Measurements from ENCODE around the gene PIGO. TPM values are rescaled to one million over a fixed set of nuclear protein-coding genes. Genes with fewer than 3 reads are reported as not detected.
A peak's percentile ranks its signal among the peaks of the same experiment; 100 is the strongest.

The PIGO gene
- total RNA-seq, result 10.0 TPM

DNA sequence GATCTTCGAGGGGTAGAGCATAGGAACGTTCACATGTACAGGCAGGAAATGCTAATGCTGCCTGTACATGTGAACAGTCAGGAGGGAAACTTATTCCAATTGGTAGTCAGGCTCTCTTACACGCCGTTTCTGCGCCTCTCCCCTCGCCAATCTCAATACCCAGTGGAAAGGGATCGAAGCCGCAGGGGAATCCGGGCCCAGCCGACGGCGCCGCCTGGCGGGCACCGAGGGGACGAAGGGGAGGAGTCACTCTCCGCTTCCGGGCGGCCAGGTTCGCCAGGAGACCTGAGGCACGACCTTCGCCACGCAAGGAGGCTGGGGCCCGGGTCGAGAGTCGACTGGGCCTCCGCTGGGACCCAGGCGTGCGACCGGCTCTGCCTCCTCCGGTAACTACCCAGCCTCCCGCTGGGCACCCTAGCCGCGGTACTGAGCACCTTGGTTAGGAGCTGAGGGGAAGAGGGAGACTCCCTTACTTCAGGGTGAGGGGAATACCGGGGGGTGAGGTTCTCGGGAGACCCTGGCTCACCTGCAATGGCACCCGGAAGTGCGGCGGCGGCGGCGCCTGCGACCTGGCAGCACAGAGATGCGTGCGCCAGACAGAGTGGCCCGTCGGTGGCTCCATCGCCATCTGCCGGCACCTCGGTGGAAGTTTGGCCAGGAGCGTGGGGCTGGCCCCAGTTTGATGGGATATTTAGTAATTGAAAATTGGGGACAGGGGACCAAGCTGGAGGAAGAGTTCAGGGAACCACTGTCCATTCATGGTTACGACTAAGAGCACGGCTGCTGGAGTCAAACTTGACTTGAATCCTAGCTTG lies at the start of gene PIGO:
TSS of gene PIGO (minus strand) at position 557 of the 815 bp plus-strand sequence. CDS start 1,026 bp downstream, outside the sequence.
- DNase-seq, result peak; percentile 78

DNA sequence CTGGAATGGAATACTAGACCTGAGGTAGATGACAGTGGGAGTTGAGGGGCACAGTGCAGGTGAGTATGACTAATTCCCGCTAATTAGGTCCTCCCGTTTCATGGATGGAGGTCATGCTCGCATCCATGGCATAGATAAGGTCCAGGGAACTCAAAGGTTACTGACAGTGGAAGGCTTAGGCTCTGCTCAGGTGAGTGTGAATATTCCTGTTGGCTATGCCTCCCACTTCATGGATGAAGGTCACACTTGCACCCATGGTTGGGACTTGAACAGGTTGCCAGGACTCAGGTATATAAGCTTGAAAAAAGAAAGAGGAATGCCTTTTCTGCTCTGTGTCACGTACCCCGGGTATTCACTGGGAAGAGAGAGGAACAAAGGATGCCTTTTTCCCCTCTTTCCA lies 45.6 kb upstream of the PIGO start:
- DNase-seq, result no peak

DNA sequence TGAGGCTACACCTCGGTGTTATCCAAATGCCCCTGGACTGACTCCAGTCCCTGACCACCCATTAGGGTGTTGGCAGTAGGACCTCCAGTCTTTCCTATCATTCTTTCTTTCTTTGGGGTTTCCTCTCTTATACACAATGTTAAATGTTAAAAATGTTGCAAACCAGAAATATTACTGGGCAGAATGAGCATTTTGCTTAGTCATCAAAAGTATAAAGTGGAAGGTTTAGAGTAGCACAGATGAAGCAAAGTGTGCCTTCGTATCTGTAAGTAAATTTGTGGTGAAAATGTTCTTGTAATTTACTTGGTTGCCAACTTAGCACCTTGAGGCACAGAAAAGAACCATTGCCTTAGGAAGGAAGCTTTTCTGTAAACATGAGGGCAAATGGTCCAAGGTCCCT lies 43.7 kb upstream of the PIGO start:
- DNase-seq, result no peak

DNA sequence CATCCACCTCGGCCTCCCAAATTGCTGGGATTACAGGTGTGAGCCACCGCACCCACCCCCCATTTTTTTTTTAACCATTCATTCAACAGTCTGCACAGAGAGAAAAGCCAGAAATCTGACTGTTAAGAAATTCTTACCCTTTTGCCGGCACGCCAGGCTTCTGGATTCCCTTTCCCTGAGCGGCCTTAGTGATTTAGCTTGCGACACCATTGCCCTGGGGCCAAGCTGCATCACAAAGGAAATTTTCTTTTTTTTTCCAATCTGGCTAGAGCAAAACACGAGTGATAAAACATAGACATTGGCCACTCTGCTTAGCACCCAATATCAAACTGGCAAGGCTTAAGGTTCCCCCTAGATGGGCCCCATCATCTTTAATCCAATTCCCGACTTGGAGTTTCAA lies 40.5 kb upstream of the PIGO start:
- no peak for DNase-seq

DNA sequence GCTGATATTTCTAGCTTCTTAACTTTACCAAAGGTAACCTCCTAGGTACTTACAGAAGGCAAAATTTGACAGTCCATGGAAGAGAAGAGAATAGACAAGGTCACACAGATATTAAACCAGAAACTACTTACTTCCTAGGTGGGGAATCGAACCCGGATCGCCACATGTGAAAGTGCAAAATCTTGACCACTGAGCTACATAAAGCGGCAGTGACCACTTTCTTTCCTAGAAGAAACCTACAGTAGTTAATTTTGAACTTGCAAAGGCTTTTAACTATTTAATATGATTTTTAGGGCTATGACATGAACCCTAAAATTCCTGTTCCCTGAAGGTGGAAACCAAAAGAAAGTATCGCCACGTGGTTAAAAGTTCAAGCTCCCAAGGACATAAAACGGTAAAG lies 39.6 kb upstream of the PIGO start:
- DNase-seq, result no peak

DNA sequence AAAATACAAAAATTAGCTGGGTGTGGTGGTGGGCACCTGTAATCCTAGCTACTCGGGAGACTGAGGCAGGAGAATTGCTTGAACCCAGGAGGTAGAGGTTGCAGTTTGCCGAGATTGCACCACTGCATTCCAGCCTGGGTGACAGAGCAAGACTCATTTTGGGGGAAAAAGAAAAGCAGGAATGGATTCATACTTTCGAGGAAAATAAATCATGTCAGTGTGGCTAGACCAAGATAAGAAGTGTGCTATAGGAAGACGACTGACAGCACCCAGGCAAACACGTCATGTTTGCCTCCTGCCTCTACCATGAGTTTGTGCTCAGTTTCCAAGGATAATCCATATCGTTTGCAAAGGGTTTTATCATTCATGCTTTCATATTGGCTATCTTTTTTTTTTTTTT lies 38.5 kb upstream of the PIGO start:
- no peak for DNase-seq

DNA sequence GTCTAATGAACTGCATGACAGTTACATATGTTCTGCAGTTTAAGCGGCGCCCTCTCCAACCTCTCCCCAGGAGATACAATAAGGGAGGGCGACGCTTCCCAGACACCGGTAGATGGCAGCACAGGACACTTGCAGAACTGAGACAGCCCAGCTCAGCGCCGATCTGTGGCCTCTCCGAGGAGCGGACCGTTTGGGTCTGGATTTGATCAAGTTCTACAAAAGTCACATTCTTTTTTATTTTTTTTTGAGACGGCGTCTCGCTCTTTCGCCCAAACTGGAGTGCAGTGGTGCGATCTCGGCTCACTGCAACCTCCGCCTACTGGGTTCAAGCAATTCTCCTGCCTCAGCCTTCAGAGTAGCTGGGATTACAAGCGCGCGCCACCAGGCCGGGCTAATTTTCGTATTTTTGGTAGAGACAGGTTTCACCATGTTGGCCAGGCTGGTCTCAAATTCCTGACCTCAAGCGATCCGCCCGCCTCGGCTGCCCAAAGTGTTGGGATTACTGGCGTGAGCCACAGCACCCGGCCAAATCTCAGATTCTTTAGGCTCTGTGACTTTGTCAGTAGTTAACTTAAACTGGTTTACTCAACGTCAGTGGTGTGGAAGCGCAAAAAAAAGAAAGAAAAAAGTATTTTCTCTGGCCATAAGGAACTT lies 20.6 kb upstream of the PIGO start:
- peak; percentile 89 for DNase-seq

DNA sequence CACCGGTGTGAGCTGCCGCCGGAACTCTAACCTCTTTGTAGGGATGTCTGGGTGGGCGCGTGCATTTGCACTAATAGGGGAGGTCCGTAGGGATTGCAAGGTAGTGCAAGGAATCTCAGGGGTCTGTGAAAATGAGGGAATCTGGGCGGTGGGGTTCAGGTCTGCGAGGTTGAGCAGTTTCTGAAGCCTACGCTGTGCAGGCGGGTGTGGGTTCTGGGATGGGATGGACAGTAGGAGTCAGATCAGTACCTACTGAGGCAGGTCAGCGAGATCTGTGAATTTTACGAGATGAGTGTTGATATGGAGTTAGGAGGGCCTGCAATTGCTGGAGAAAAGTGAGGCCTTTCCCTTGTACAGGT lies 20.1 kb upstream of the PIGO start:
- no peak for DNase-seq

DNA sequence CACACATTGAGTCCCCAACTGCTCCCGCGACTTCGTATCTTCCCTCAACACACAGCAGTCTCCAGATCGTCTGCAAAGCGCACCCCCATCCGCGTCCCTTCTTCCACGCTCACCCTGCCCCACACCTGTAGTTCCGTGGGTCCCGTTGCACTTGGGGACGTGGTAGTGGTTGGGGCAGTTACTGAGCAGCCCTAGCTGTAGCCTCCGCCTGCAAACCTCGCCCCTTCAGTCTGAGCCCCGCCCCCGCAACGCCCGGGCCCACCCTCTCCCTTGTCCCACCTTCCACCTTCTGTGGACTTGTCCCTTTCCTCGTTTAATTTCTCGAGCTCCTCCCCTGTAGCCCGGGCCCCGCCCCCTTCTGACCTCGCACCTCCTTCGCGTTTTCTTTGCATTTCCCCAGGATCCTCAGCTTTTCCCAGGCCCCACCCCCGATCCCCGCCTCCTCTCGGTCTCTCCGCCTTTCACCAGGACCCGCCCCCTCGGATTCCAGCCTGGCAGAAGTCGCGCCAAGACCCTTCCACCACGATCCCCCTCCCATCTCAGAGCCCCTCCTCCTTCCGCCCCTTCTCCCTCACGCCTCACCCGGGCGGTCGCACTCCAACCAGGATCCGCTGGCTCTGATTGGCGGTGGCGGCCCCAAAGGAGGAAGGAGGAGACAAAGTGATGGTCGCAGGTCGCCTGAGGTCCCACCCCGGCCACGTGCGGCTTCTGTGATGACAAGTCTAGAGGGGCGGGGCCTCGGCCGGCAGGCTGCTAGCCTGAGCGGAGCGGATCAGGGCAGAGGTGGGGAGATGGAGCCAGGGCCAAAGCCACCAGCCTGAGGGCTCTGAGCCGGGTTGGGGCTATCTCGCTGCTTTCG lies 19.5 kb upstream of the PIGO start, which contains the start of gene ATOSB:
TSS of gene ATOSB (minus strand) at position 183 of the 859 bp plus-strand sequence. CDS start 7,588 bp downstream, outside the sequence.
- peak; percentile 94 for DNase-seq

DNA sequence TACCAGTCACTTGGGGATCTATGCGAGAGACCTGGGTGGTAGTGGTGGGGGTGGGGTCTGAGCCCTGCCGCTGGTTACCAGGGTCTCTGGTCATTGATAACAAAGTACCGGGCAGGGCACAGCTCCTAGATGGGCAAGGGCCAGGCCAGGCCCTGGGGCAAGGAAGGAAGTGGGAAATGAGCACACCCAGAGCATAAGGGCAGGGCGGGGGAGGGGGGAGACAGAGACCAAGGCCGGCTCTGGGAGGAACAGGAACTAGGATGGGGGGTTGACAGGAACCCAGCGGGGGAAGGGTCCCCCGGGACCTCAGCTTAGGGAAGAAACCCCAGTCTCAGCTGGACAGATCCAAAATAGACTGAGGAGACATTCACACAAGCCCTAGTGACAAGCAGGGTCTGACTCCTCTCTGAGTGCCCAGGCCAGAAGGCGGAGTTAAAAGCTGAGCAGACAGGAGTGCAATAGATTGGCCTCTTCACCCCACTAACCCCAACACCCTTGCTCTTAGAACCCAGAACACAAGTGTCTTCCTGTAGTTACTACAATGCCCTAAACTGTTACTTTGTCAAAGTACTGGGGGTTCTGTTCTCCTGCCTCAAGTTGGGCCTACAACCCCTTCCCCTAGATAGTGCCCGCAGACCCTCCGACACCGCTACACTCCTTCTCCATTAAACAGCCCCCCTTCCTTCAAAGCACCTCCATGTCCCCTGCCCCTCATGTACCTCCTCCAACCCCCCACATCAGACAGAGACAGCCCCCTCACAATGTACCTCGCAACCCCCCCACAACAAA lies 18.6 kb upstream of the PIGO start:
- DNase-seq, result peak; percentile 56

DNA sequence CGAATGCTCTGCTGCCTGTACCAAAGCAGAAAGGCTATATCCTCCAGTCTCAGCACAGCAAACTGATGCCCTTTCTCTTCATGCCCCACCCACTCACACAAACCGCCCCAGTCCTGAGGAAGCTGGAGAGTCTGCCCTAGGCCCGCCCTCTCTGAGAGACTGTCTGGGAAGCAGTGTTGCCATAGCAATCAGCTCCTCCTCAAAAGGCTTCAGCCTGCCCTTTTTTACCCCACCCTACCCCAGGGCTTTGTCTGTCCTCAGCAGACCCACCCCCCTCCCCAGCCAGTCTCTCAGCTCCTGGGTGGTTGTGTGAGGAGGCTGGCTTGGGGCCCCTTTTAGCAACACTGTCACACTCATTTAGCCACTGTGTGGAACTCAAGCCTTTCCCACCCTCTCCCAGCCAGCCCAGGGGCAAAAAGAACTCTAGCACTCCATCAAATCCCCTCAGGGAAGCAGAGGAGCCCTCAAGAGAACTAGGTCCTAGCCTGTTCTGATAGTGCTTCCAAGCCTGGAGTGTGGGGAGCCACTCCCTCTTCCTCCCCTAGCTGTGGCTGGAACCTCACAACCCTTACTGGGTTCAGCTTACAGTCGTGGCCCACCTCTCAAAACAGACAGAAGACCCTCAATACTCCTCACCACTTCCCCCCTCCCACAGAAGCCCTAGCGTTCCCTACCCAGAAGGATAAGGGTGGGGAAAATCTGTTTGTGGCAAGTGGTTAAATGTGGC lies 17.9 kb upstream of the PIGO start:
- peak; percentile 95 for DNase-seq

DNA sequence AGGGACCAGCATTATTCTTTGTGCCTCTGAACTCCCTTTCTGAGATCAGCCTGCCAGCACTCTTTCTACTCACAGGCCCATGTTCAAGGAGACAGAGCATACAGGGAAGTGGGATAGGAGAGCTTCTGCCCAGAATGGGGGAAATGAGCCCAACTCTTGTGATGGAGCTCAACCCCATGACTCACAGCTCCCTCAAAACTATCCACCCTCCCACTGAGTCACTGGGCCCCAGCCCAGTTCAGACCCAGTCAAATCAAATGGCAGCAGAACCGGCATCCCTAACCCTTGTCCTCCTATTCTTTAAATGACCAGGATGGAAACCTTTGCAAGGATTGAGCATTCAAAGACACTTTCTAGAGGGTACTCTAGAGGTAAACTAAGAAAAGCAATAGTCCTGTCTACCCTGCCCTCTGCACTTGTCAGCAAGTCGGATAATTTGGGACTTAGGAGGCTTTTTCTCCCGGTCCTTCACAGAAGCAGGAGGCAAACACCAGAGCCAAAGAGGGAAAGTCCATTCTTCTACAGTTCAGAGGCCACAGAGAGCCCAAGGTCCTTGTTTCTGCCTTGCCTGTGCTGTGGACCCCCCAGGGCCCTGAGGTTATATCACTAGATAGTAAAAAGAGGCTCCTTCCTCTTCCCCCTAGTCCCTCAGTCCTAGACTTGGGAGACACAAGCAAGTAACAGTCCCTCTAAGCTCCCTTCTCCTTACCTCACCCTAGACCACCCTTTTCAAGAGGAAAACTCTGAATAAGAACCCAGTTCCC lies 16.0 kb upstream of the PIGO start:
- no peak for DNase-seq

DNA sequence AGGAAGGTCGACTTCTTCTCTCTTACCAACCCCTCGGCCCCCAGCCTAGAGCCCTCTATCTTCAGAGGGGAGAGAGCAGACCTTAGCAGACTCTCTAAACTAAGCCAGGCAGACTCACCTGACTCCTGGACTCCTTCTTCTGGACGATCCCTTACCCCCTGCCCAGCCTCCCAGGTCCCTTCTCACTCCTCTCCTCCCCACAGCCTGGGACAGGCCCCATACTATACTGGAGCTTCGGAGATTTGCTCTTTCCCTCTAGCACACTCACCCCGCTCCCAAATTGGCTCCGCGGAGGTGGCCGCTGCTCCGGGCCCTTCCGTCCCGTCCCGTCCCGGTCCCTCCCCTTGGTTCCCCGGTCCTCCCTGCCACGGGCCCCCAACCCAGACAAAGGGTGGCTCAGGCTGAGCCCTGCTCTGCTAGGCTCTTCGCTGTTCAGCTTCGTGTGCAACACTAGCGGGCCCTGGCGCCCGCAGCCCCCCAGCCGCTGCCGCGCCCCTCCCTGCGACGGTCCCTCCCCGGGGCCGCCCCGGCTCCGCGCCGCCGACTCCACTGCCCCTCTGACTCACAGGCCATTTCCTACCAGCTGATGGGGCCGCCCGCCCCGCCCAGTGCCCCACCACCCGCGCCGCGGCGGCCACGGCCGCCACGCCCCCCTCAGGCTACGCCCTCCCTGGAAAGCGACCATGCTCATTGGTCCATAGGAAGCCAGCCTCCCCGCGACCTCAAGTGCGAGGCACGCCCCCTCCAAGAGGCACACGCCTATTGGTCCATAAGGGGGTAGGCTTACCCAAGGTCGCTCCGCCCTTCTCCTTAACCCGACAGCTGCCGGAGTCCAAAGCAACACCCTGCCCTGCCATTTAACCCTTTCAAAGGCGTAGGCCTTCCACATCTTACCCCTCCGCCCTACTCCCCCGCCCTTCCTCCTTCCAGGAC lies 14.9 kb upstream of the PIGO start:
- DNase-seq, result peak; percentile 95

DNA sequence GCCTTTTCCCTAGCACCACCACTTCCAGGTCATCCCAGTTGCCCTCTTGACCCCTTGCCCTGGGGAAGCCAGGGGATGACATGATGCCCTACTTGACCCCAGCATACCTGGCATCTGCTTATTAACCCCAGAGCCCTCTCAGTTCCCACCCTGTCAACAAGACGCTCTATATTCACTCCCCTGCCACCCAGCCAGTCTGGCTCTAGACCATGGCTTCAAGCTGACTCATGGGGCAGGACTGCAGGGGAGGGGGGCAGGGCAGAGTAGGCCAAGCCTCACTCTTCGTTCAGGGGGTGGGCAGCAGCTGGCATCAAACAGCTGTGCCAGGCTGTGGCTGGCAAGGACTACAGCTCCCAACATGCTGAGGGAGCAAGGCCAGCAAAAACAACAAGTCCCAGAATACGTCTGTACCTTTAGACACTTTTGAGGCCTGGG lies 14.0 kb upstream of the PIGO start:
- DNase-seq, result no peak

DNA sequence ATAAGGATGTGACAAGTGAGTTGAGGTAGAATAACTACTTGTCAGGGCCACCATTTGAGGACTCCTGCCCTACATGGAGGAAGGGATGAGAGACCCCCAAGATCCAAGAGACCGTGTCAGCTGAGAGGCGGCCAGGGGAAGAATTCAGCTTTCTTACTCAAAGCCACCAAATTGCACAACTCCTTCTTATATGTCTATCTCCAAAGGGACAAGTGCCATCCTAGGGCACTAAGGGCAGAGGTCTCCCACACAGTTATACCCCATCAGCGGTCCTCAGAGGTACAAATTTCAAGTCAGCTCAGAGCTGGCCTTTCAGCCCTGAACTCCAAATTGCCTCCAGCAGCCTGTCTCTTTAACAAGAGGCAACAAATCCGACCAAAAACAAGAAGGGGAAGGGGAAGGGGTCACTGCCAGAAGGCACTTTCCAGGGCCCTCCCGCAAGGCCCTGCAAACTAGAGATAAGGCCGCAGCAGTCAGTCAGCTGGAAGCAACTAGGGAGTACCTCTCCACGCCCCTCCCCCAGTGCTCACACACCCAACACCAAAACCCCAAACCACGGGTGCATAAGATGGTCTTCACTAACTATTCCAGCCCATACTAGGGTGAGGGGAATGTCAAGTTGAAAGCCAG lies 12.7 kb upstream of the PIGO start:
- DNase-seq, result no peak

DNA sequence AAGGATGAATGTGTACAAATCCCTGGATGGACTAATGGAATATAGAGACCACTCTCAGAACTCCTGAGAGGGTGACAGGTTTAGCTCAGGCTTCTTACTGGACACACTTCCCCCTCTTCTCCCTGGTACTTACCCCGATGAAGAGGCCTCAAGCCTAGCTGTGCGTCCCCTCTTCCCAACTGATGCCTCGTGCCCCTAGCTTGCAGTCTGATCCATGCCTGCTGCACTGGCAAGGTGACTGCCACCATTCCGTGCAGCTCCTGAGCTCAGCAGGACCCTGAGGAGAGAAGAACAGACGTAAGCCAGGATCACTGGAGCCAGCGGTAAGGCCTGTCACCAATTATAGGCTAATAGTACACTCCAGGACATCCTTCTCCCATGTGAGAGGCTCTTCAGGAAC lies 12.1 kb upstream of the PIGO start:
- DNase-seq, result no peak

DNA sequence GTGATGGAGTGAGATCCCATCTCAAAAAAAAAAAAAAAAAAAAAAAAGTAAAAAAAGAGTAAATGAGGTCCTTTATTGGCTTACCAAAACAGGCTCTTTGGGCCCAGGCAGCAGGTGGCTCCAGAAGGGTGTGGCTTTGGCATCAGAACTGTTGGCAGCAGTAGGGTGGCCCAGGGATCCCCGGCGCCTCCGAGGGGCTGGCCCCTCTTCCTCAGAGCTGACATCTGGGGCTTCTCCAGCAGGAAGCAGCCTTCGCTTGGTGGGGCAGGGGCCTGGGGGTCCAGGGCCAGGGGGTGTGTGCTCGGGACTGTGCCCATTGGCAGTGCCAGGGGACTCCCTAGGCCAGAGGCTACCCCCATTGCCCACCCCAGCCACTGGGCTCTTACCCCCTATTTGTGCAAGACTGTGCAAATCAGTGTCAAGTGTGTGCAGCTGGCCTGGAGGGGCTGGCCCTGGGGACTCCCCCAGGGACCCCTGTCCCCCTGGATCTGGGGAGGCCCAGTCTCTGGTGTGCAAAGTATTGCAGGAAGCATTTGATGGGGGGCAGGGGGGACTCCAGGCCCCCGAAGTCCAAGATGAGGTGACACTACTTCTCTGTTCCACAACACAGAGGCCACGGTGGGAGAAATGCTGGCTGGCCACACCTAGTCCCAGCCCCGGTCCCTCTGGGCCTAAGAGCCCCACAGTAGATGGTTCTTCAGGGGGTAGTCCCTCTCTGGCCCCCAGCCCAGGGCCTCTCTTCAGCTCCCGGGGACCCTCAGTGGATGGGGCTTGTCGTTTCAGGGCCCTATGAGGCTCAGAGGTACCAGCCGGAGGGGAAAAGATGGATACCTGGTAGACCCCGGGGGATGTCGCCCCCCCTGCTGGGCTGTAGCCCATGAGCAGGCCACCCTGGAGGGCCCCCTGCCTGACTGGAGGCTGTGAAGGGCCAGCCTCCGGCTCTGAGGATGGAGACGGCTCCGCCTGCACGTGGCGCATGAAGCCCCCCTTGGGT lies 11.2 kb upstream of the PIGO start:
- no peak for DNase-seq

DNA sequence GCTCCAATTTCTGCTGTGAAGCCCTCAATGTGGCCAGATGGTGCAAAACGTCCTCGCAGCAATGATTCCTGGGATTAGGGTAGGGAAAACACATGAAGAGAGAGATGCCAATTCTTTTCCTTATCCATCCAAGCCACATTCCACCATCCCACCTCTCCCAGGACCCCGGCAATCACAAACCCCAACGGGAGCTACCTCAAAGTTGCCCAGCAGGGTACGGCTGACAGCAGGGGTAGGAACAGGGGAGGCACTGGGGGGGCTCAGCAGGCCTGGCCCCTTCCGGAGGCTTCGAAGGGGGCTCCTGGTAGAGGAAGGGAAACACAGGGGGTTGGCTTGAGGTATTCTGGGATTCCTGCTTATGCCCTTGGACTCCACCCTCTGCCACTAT lies 9.9 kb upstream of the PIGO start:
- DNase-seq, result no peak

All from skin of body (tissue), 2 donors.